AG04449 (cell line): ENCODE measurements around the gene TNFAIP8L3.

Experiments
- CTCF ChIA-PET: fragments of 350-600 bp; formaldehyde crosslinking; extraction: SDS; loops from one replicate; lab custom pipeline; 2021; ENCODE audit warnings: antibody characterized with exemption; lab: Yijun Ruan, JAX
- POLR2A ChIA-PET: fragments of 400-600, 350-600 bp; formaldehyde crosslinking; extraction: SDS; loops from one replicate; lab custom pipeline; 2020; ENCODE audit warnings: antibody characterized with exemption, inconsistent platforms; lab: Yijun Ruan, JAX
- DNase-seq: peaks from one replicate; pipeline ENCODE4 v3.0.0-alpha.2; 2010; ENCODE audit warnings: low read depth, low spot score
- H3K4me3 ChIP-seq: 2 replicates; pipeline ENCODE4 v1.5.1; 2011; ENCODE audit warnings: low read depth, mild to moderate bottlenecking, control low read depth, low read length
- CTCF ChIP-seq: IDR thresholded peaks from one replicate; pipeline ENCODE4 v1.5.1; 2011; ENCODE audit warnings: mild to moderate bottlenecking, moderate library complexity, low read length, control low read depth, inconsistent platforms; ENCODE audit not compliant: insufficient read depth; ENCODE audit errors: missing control alignments

The TNFAIP8L3 gene

GRCh38 chr15:51135276-51135675 is 40.6 kb upstream of the TNFAIP8L3 start:
- ChIA-PET CTCF (interaction anchor here (0.9 to 5.0 kb wide), 7 partner anchors 10 to 268 kb away, joined by 3 to 32 read pairs (median 7); no protein-coding TSS in a partner anchor), POLR2A (no interaction called here)
- DNase-seq: no peak
- TF ChIP-seq CTCF: no peak
- no peak overlapping the region for H3K4me3 ChIP-seq

GRCh38 chr15:51134416-51135199 is 39.9 kb upstream of the TNFAIP8L3 start:
- ChIA-PET CTCF (interaction anchor here (1.1 to 5.0 kb wide), 12 partner anchors 10 to 247 kb away, joined by 3 to 53 read pairs (median 14); no protein-coding TSS in a partner anchor), POLR2A (no interaction called here)
- no peak overlapping the region for H3K4me3 ChIP-seq
- TF ChIP-seq CTCF: no peak
- DNase-seq: no peak

GRCh38 chr15:51133140-51133765 is 38.5 kb upstream of the TNFAIP8L3 start:
- DNase-seq: no peak
- CTCF ChIA-PET: interaction anchor here (0.9 to 3.6 kb wide), 27 partner anchors 8 to 366 kb away, joined by 3 to 53 read pairs (median 5); no protein-coding TSS in a partner anchor
- POLR2A ChIA-PET: interaction anchor here (1.0 to 1.4 kb wide), 2 partner anchors 29 to 224 kb away, joined by 3 read pairs; partner anchors contain the start of gene AP4E1
- no peak overlapping the region for H3K4me3 ChIP-seq
- no peak for TF ChIP-seq CTCF

GRCh38 chr15:51132384-51133139 is 37.9 kb upstream of the TNFAIP8L3 start:
- ChIA-PET CTCF (interaction anchor here (0.9 to 3.6 kb wide), 28 partner anchors 8 to 367 kb away, joined by 3 to 53 read pairs (median 5); no protein-coding TSS in a partner anchor), POLR2A (interaction anchor here (1.0 to 1.4 kb wide), 2 partner anchors 30 to 224 kb away, joined by 3 read pairs; partner anchors contain the start of gene AP4E1)
- peak; percentile 95 for DNase-seq
- peak; percentile 94 for TF ChIP-seq CTCF
- H3K4me3 ChIP-seq: no peak overlapping the region

- ChIA-PET CTCF (interaction anchor here (1.1 to 3.6 kb wide), 4 partner anchors 12 to 150 kb away, joined by 3 to 53 read pairs (median 4); no protein-coding TSS in a partner anchor), POLR2A (no interaction called here)
- DNase-seq: no peak
- H3K4me3 ChIP-seq: no peak overlapping the region
- TF ChIP-seq CTCF: no peak
These were observed 37.0 kb upstream of the TNFAIP8L3 start for GRCh38 chr15:51131596-51132290.
